Caco-2 (cell line): ENCODE results near the gene ACAT2. TPM values are rescaled to one million over a fixed set of nuclear protein-coding genes. Genes with fewer than 3 reads are reported as not detected.
A peak's percentile ranks its signal among the peaks of the same experiment; 100 is the strongest.

Experiments used
- BruUV-seq: library from RNA; stranded (reverse); fragments of 400-500 nt; replicated peaks from 2 replicates; lab custom pipeline; 2021; lab: Mats Ljungman, UMichigan
- CTCF ChIA-PET: fragments of 300-600 bp; sonication (Branson Sonifier 250); formaldehyde crosslinking; loops from one replicate; lab custom pipeline; 2022; ENCODE audit warnings: antibody characterized with exemption; lab: Charles Lee
- POLR2A ChIA-PET: fragments of 300-600 bp; sonication (Branson Sonifier 250); formaldehyde crosslinking; loops from one replicate; lab custom pipeline; 2022; ENCODE audit warnings: antibody characterized with exemption; lab: Charles Lee
- DNase-seq, 2 experiments: peaks; one replicate each; pipeline versions ENCODE4 v3.0.0 to v3.0.0-alpha.2; 2020 to 2022
- H3K27me3 ChIP-seq: replicated peaks from 2 replicates; pipeline ENCODE4 v1.6.0; 2011; ENCODE audit warnings: low read length; ENCODE audit not compliant: control insufficient read depth, insufficient read depth
- H3K36me3 ChIP-seq: 2 replicates; pipeline ENCODE4 v1.5.1; 2011; ENCODE audit warnings: low read length; ENCODE audit not compliant: control insufficient read depth, insufficient read depth
- H3K4me1 ChIP-seq: fragments of 250-450 bp; sonication (Bioruptor Pico); 2 replicates; pipeline ENCODE4 v1.5.1; 2020; ENCODE audit warnings: mild to moderate bottlenecking
- H3K4me3 ChIP-seq: 2 replicates; pipeline ENCODE4 v1.5.1; 2011; ENCODE audit warnings: low read depth, mild to moderate bottlenecking, control low read depth, low read length
- H3K9me3 ChIP-seq: fragments of 250-450 bp; sonication (Bioruptor Pico); 2 replicates; pipeline ENCODE4 v1.5.1; 2020; ENCODE audit warnings: mild to moderate bottlenecking, moderate library complexity
- H3K27ac Mint-ChIP-seq: one replicate; pipeline ENCODE4 v1.8.0; 2022; ENCODE audit warnings: mixed read lengths; ENCODE audit not compliant: unreplicated experiment
- H3K27me3 Mint-ChIP-seq: one replicate; pipeline ENCODE4 v1.8.0; 2022; ENCODE audit warnings: mixed read lengths; ENCODE audit not compliant: insufficient read depth, unreplicated experiment
- H3K36me3 Mint-ChIP-seq: one replicate; pipeline ENCODE4 v1.8.0; 2022; ENCODE audit warnings: mild to moderate bottlenecking, mixed read lengths; ENCODE audit not compliant: insufficient read depth, unreplicated experiment
- H3K4me1 Mint-ChIP-seq: one replicate; pipeline ENCODE4 v1.8.0; 2022; ENCODE audit warnings: low read depth, mixed read lengths; ENCODE audit not compliant: unreplicated experiment
- H3K4me3 Mint-ChIP-seq: one replicate; pipeline ENCODE4 v1.8.0; 2022; ENCODE audit warnings: mild to moderate bottlenecking, moderate library complexity, mixed read lengths; ENCODE audit not compliant: unreplicated experiment
- H3K9me3 Mint-ChIP-seq: one replicate; pipeline ENCODE4 v1.8.0; 2022; ENCODE audit warnings: mixed read lengths; ENCODE audit not compliant: unreplicated experiment
- intact Hi-C: fragments of 100-400 bp; cut with micrococcal nuclease; formaldehyde crosslinking; loops from one replicate; pipeline ENCODE4 v1.10.0; 2022; ENCODE audit not compliant: unreplicated experiment
- total RNA-seq: library from RNA; stranded (reverse); gene quantifications from 2 replicates; pipeline ENCODE4 v1.2.3, GENCODE V29; 2022
- TF ChIP-seq, protein P1 (sequence below), 2 experiments: fragments of 200-600 bp in 1 of 2; IDR thresholded peaks; 1 replicate in 1 of 2; 2 replicates in 1 of 2; pipeline versions ENCODE4 v1.5.1 to v1.8.0; 2011 to 2022; ENCODE audit warnings: antibody characterized with exemption in 1 of 2, control low read depth in 1 of 2, inconsistent platforms in 1 of 2, low read depth in 1 of 2, low read length in 1 of 2, mild to moderate bottlenecking in 1 of 2, moderate library complexity in 1 of 2; ENCODE audit not compliant: insufficient read depth in 1 of 2, severe bottlenecking in 1 of 2, unreplicated experiment in 1 of 2

Gene ACAT2
- total RNA-seq, 1 experiment from 2014 or later: 131 TPM

DNA sequence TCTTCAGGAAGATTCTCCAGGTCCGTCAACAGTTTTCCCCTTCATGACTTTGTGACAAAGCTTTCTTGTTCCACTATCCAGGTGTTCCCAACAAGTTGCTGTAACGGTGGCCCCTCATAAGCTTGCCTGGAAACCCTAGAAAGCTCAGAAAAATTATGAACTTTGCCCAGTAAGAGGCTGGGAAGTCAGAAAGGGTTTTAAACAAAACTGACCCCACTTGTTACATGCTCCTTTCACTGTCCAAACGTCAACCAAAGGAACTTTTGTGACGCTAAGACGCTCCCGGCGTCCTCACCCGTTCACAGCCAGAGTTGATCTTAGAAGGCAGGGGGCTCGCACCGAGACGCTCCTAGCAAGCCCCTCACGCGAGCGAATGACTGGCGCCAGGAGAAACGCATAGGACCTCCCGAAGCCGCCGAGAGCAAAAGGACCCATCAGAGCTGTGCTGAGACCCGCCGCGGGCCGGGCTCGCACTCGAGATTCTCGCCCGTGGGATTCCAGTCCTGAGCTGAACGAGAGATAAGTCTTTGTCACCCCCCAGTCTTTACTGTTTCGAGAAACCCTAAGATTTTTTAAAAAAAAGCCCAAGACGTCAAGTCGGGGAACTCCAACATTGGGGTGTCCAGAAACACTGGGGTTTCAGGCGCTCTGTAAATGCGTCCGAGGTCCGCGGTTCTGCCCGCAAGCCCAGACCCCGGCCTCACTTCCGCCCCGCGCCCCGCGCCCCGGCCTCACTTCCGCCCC is 544 bp upstream of the ACAT2 start:
- CTCF ChIA-PET: interaction anchor here (1.1 kb wide), 1 partner anchor 28 kb away, joined by 4 read pairs; the partner anchor contains the start of gene TCP1
- TF ChIP-seq, protein P1, sequence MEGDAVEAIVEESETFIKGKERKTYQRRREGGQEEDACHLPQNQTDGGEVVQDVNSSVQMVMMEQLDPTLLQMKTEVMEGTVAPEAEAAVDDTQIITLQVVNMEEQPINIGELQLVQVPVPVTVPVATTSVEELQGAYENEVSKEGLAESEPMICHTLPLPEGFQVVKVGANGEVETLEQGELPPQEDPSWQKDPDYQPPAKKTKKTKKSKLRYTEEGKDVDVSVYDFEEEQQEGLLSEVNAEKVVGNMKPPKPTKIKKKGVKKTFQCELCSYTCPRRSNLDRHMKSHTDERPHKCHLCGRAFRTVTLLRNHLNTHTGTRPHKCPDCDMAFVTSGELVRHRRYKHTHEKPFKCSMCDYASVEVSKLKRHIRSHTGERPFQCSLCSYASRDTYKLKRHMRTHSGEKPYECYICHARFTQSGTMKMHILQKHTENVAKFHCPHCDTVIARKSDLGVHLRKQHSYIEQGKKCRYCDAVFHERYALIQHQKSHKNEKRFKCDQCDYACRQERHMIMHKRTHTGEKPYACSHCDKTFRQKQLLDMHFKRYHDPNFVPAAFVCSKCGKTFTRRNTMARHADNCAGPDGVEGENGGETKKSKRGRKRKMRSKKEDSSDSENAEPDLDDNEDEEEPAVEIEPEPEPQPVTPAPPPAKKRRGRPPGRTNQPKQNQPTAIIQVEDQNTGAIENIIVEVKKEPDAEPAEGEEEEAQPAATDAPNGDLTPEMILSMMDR (IDR thresholded peaks at IDR 0.05; ENCODE audit: insufficient read depth in 1 of 2, low read depth in 1 of 2, low read length in 1 of 2, severe bottlenecking in 1 of 2, unreplicated experiment in 1 of 2): no peak
- Histone ChIP-seq H3K27me3 (no peaks in the 10 kb centered on the region), H3K9me3 (no peaks in the 10 kb centered on the region), H3K4me1 (peaks cover 16% of the 10 kb centered on the region), H3K4me3 (peak overlapping the region; percentile 84), H3K36me3 (peaks cover 4% of the 10 kb centered on the region; the same call in 1 of the 2 replicates)
- Mint-ChIP-seq H3K4me1 (peaks cover 37% of the 10 kb centered on the region), H3K27ac (peak overlapping the region; percentile 98), H3K27me3 (no peaks in the 10 kb centered on the region), H3K36me3 (peaks cover 92% of the 10 kb centered on the region), H3K9me3 (no peaks in the 10 kb centered on the region), H3K4me3 (peak overlapping the region; percentile 82)
- intact Hi-C loops: no loop called here
- no peak for DNase-seq
- POLR2A ChIA-PET: interaction anchor here (0.6 to 1.8 kb wide), 10 partner anchors 10 to 79 kb away, joined by 3 to 35 read pairs (median 4); partner anchors contain the start of genes MRPL18, SOD2, TCP1 and WTAP
- BruUV-seq: TSS peak; percentile 73

DNA sequence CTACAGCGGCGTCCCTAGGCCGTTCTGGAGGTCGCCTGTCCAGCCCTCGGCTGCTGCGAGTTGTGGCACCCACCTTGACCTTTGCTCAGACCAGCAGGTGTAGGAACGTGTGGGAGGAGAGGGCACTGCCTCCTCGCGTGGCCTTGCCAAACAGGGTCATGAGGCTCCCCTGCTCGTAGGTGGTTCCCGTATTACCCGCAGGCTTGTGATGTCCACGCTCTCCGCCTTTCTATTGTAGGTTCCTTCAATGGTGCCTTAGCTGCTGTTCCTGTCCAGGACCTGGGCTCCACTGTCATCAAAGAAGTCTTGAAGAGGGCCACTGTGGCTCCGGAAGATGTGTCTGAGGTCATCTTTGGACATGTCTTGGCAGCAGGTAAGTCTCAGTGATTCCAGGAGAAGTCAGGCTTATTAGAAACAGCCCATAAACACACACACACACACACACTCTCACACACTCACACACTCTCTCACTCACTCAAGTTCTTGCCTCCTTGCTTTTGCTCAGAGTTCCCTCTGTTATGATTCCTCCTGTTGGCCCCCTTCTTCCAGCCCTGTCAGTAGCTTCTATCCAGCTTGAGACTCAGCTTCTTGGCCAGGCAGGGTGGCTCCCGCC is 942 bp downstream of the ACAT2 start:
- peaks cover 8% of the 10 kb centered on the region for H3K36me3 ChIP-seq
- Mint-ChIP-seq H3K4me3 (peak overlapping the region; percentile 82), H3K27me3 (no peaks in the 10 kb centered on the region), H3K36me3 (peaks cover 92% of the 10 kb centered on the region), H3K27ac (peak overlapping the region; percentile 98), H3K9me3 (no peaks in the 10 kb centered on the region), H3K4me1 (peaks cover 36% of the 10 kb centered on the region)
- BruUV-seq: TSS peak; percentile 30
- ChIA-PET CTCF (interaction anchor here (0.8 kb wide), 1 partner anchor 10 kb away, joined by 3 read pairs; no protein-coding TSS in a partner anchor), POLR2A (interaction anchor here (0.6 to 1.2 kb wide), 2 partner anchors 27 to 261 kb away, joined by 5 read pairs; partner anchors contain the start of gene TCP1)
- DNase-seq: peak in 1 of 2 experiments; percentile 47
- peaks cover 16% of the 10 kb centered on the region for H3K4me1 ChIP-seq
- H3K4me3 ChIP-seq: peak overlapping the region; percentile 84
- intact Hi-C loops: loop anchor here (1.0 kb wide), 4 partner anchors 27 to 71 kb away; partner anchors contain the start of genes TCP1 and WTAP
- no peaks in the 10 kb centered on the region for H3K9me3 ChIP-seq
- H3K27me3 ChIP-seq: no peaks in the 10 kb centered on the region
- TF ChIP-seq, protein P1 (IDR thresholded peaks at IDR 0.05; ENCODE audit: insufficient read depth in 1 of 2, low read depth in 1 of 2, low read length in 1 of 2, severe bottlenecking in 1 of 2, unreplicated experiment in 1 of 2): no peak

DNA sequence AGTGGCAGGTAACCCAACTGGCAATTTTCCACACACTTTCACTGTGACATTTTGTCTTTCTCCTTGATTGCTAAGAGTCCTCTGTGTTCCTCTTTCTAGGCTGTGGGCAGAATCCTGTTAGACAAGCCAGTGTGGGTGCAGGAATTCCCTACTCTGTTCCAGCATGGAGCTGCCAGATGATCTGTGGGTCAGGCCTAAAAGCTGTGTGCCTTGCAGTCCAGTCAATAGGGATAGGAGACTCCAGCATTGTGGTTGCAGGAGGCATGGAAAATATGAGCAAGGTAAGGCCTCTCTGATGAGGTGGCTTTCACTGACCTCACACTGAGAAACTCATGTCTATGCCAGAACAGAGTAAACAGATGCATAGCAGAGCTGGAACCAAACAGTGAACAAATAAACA is 5.1 kb downstream of the ACAT2 start:
- H3K27me3 Mint-ChIP-seq: no peaks in the 10 kb centered on the region
- H3K4me3 ChIP-seq: no peak overlapping the region
- TF ChIP-seq, protein P1 (IDR thresholded peaks at IDR 0.05; ENCODE audit: insufficient read depth in 1 of 2, low read depth in 1 of 2, low read length in 1 of 2, severe bottlenecking in 1 of 2, unreplicated experiment in 1 of 2): no peak
- no peaks in the 10 kb centered on the region for H3K4me1 ChIP-seq
- CTCF ChIA-PET: no interaction called here
- H3K9me3 Mint-ChIP-seq: no peaks in the 10 kb centered on the region
- H3K27ac Mint-ChIP-seq: no peak overlapping the region
- BruUV-seq: no TSS peak
- H3K9me3 ChIP-seq: no peaks in the 10 kb centered on the region
- no peaks in the 10 kb centered on the region for H3K27me3 ChIP-seq
- H3K4me3 Mint-ChIP-seq: no peak overlapping the region
- H3K36me3 ChIP-seq: peaks cover 11% of the 10 kb centered on the region
- POLR2A ChIA-PET: no interaction called here
- H3K36me3 Mint-ChIP-seq: peaks cover 96% of the 10 kb centered on the region
- DNase-seq: no peak
- H3K4me1 Mint-ChIP-seq: peaks cover 7% of the 10 kb centered on the region
- intact Hi-C loops: no loop called here
